Panc1 (cell line): ENCODE measurements around the gene COPS4. TPM values are rescaled to one million over a fixed set of nuclear protein-coding genes. Genes with fewer than 3 reads are reported as not detected.

Source experiments
- ATAC-seq: fragments of 200-7000 bp; cut with Tn5 transposase; 2 replicates; pipeline ENCODE4 v1.9.1; 2020; ENCODE audit warnings: mild to moderate bottlenecking, moderate library complexity
- BruUV-seq: library from RNA; stranded (reverse); fragments of 400-500 nt; replicated peaks from 2 replicates; lab custom pipeline; 2021; lab: Mats Ljungman, UMichigan
- CTCF ChIA-PET: fragments of 300-600 bp; sonication (Branson Sonifier 250); formaldehyde crosslinking; loops from one replicate; lab custom pipeline; 2022; ENCODE audit warnings: antibody characterized with exemption; lab: Charles Lee
- POLR2A ChIA-PET: fragments of 300-600 bp; sonication (Branson Sonifier 250); formaldehyde crosslinking; loops from one replicate; lab custom pipeline; 2022; ENCODE audit warnings: antibody characterized with exemption; lab: Charles Lee
- DNase-seq: peaks from one replicate; pipeline ENCODE4 v3.0.0-alpha.2; 2010; ENCODE audit warnings: low read depth, low spot score
- H3K27ac ChIP-seq: 2 replicates; pipeline ENCODE4 v1.5.1; 2011; ENCODE audit warnings: mild to moderate bottlenecking, low read length, inconsistent platforms
- H3K27me3 ChIP-seq: fragments of 200-500 bp; sonication (Bioruptor generic); 2 replicates; pipeline ENCODE4 v1.6.0; 2014; ENCODE audit warnings: low read length, inconsistent platforms; ENCODE audit not compliant: control insufficient read depth, insufficient read depth
- H3K36me3 ChIP-seq: fragments of 200-500 bp; sonication (Bioruptor generic); 2 replicates; pipeline ENCODE4 v1.5.1; 2014; ENCODE audit warnings: inconsistent platforms, mild to moderate bottlenecking, low read length, moderate library complexity; ENCODE audit not compliant: control insufficient read depth, insufficient read depth
- H3K4me1 ChIP-seq: 2 replicates; pipeline ENCODE4 v1.5.1; 2011; ENCODE audit warnings: inconsistent platforms, mild to moderate bottlenecking, low read length, moderate library complexity; ENCODE audit not compliant: control insufficient read depth, insufficient read depth
- H3K4me3 ChIP-seq, 2 experiments: 2 replicates each; pipeline ENCODE4 v1.5.1; 2011 to 2012; ENCODE audit warnings: low read depth in 2 of 2, low read length in 2 of 2, mild to moderate bottlenecking in 2 of 2, inconsistent platforms in 1 of 2, moderate library complexity in 1 of 2
- H3K9me3 ChIP-seq: fragments of 200-500 bp; sonication (Bioruptor generic); 2 replicates; pipeline ENCODE4 v1.5.1; 2014; ENCODE audit warnings: low read depth, mild to moderate bottlenecking, inconsistent platforms, low read length, moderate library complexity; ENCODE audit not compliant: control insufficient read depth, insufficient read depth
- POLR2AphosphoS5 ChIP-seq: IDR thresholded peaks from 2 replicates; pipeline ENCODE4 v1.6.1; 2012; ENCODE audit warnings: mild to moderate bottlenecking, low read depth, low read length, moderate library complexity
- REST ChIP-seq, 2 experiments: IDR thresholded peaks; 2 replicates each; pipeline ENCODE4 v1.6.1; 2011 to 2012; ENCODE audit warnings: low read depth in 2 of 2, control low read depth in 1 of 2, low read length in 1 of 2, mild to moderate bottlenecking in 1 of 2, moderate library complexity in 1 of 2; ENCODE audit not compliant: insufficient read depth in 1 of 2
- SIN3A ChIP-seq: IDR thresholded peaks from 2 replicates; pipeline ENCODE4 v1.6.1; 2012; ENCODE audit warnings: low read depth, mild to moderate bottlenecking, low read length, moderate library complexity, borderline replicate concordance; ENCODE audit not compliant: insufficient read depth
- TCF7L2 ChIP-seq: IDR thresholded peaks from 2 replicates; pipeline ENCODE4 v1.6.1; 2011; ENCODE audit warnings: mild to moderate bottlenecking, low read depth, low read length, inconsistent platforms
- in situ Hi-C: cut with HindIII; loops from 2 replicates; pipeline ENCODE4 v1.10.0; 2016; ENCODE audit warnings: low sequenced_read_pairs, low pct_unique_long_range_greater_than_20kb
- intact Hi-C: fragments of 100-400 bp; cut with micrococcal nuclease; formaldehyde crosslinking; loops from one replicate; pipeline ENCODE4 v1.10.0; 2022; ENCODE audit not compliant: unreplicated experiment
- total RNA-seq: library from RNA; stranded (reverse); gene quantifications from one replicate; pipeline ENCODE4 v1.2.1, GENCODE V29; 2021; ENCODE audit not compliant: unreplicated experiment
- TF ChIP-seq, protein P1 (sequence below): fragments of 450-650 bp; IDR thresholded peaks from 2 replicates; pipeline ENCODE4 v1.5.1; 2017; ENCODE audit warnings: mild to moderate bottlenecking

Gene COPS4
- total RNA-seq, 1 experiment from 2014 or later = 23.7 TPM

DNA sequence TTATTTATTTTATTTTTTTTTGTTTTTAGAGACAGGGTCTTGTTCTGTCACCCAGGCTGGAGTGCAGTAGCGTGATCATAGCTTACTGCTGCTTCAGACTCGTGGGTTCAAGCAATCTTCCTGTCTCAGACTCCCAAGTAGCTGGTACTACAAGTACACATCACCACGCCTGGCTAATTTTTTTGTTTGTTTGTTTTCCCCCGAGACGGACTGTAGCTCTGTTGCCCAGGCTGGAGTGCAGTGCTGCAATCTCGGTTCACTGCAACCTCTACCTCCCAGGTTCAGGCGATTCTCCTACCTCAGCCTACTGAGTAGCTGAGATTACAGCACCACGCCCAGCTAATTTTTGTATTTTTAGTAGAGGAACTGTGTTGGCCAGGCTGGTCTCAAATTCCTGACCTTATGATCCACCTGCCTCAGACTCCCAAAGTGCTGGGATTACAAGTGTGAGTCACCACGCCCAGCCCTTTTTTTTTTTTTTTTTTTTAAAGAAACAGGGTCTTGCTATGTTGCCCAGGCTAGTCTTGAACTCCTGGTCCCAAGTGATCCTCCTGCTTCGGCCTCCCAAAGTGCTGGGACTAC is 32.2 kb downstream of the COPS4 start:
- peak overlapping the region; percentile 39; the same call in 1 of the 2 replicates for H3K27ac ChIP-seq
- TF ChIP-seq SIN3A (no peak), REST (IDR thresholded peaks at IDR 0.05; ENCODE audit: insufficient read depth in 1 of 2, low read depth in 2 of 2, low read length in 1 of 2) (no peak), POLR2AphosphoS5 (no peak), TCF7L2 (no peak)
- TF ChIP-seq, protein P1, sequence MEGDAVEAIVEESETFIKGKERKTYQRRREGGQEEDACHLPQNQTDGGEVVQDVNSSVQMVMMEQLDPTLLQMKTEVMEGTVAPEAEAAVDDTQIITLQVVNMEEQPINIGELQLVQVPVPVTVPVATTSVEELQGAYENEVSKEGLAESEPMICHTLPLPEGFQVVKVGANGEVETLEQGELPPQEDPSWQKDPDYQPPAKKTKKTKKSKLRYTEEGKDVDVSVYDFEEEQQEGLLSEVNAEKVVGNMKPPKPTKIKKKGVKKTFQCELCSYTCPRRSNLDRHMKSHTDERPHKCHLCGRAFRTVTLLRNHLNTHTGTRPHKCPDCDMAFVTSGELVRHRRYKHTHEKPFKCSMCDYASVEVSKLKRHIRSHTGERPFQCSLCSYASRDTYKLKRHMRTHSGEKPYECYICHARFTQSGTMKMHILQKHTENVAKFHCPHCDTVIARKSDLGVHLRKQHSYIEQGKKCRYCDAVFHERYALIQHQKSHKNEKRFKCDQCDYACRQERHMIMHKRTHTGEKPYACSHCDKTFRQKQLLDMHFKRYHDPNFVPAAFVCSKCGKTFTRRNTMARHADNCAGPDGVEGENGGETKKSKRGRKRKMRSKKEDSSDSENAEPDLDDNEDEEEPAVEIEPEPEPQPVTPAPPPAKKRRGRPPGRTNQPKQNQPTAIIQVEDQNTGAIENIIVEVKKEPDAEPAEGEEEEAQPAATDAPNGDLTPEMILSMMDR = no peak
- H3K4me3 ChIP-seq = no peak overlapping the region
- ChIA-PET CTCF (no interaction called here), POLR2A (no interaction called here)
- peaks cover 5% of the 10 kb centered on the region; the same call in 1 of the 2 replicates for H3K4me1 ChIP-seq
- H3K27me3 ChIP-seq = no peaks in the 10 kb centered on the region
- H3K9me3 ChIP-seq = no peaks in the 10 kb centered on the region
- H3K36me3 ChIP-seq = peaks cover 3% of the 10 kb centered on the region; the same call in 1 of the 2 replicates
- BruUV-seq = no TSS peak
- intact Hi-C loops = no loop called here
- ATAC-seq (peak; percentile 53; the same call in 1 of the 2 replicates), DNase-seq (no peak)
- in situ Hi-C loops = no loop called here

GRCh38 chr4:83071116-83071515 is 36.1 kb downstream of the COPS4 start:
- Histone ChIP-seq H3K4me3 (no peak overlapping the region), H3K36me3 (peaks cover 3% of the 10 kb centered on the region; the same call in 1 of the 2 replicates), H3K27me3 (no peaks in the 10 kb centered on the region), H3K4me1 (peaks cover 5% of the 10 kb centered on the region; the same call in 1 of the 2 replicates), H3K27ac (no peak overlapping the region), H3K9me3 (no peaks in the 10 kb centered on the region)
- DNase-seq = no peak
- POLR2A ChIA-PET = interaction anchor here (0.5 kb wide), 1 partner anchor 29 kb away, joined by 3 read pairs; no protein-coding TSS in a partner anchor
- peak; percentile 53; the same call in 1 of the 2 replicates for ATAC-seq
- BruUV-seq = no TSS peak
- TF ChIP-seq, protein P1 = no peak
- no peak for TF ChIP-seq POLR2AphosphoS5
- intact Hi-C loops (no loop called here), in situ Hi-C loops (no loop called here)
- CTCF ChIA-PET = no interaction called here
